Keratinocyte (primary cell): ENCODE data around the gene PCDHGB5. TPM values are rescaled to one million over a fixed set of nuclear protein-coding genes. Genes with fewer than 3 reads are reported as not detected.
A peak's percentile ranks its signal among the peaks of the same experiment; 100 is the strongest.
"Not testable (repeated sequence)": the region's sequence is repeated elsewhere in the genome, so short reads cannot be mapped to it uniquely, and the experiment has no call there.

Experiments
- DNase-seq: peaks from one replicate; pipeline ENCODE4 v3.0.0-alpha.2; 2011; ENCODE audit warnings: low read depth, missing footprints, low spot score
- FAIRE-seq: peaks from 2 replicates; lab custom pipeline; 2011; peaks lifted over from hg19 to GRCh38; lab: Jason Lieb, UNC
- H2AFZ ChIP-seq: 2 replicates; pipeline ENCODE4 v1.6.0; 2012; ENCODE audit warnings: low read length, control low read depth, inconsistent platforms; ENCODE audit not compliant: control insufficient read depth
- H3K27ac ChIP-seq: 2 replicates; pipeline ENCODE4 v1.5.1; 2011; ENCODE audit warnings: low read length; ENCODE audit not compliant: control insufficient read depth, insufficient read depth
- H3K27me3 ChIP-seq: 3 replicates; pipeline ENCODE4 v1.6.0; 2011; ENCODE audit warnings: low read length; ENCODE audit not compliant: control insufficient read depth, insufficient read depth; ENCODE audit errors: extremely low read depth
- H3K36me3 ChIP-seq, 2 experiments: 2 replicates in 1 of 2; 3 replicates in 1 of 2; pipeline ENCODE4 v1.5.1; 2011; ENCODE audit warnings: low read length in 2 of 2, mild to moderate bottlenecking in 1 of 2; ENCODE audit not compliant: control insufficient read depth in 2 of 2, insufficient read depth in 2 of 2; ENCODE audit errors: extremely low read depth in 1 of 2
- H3K4me1 ChIP-seq: 3 replicates; pipeline ENCODE4 v1.5.1; 2011; ENCODE audit warnings: low read length; ENCODE audit not compliant: control insufficient read depth, insufficient read depth; ENCODE audit errors: extremely low read depth
- H3K4me2 ChIP-seq: 3 replicates; pipeline ENCODE4 v1.6.0; 2011; ENCODE audit warnings: low read depth, low read length; ENCODE audit not compliant: control insufficient read depth, insufficient read depth; ENCODE audit errors: extremely low read depth
- H3K4me3 ChIP-seq, 3 experiments: fragments of 200-600 bp in 1 of 3; sonication (generic) in 1 of 3; 2 replicates in 2 of 3; 3 replicates in 1 of 3; pipeline ENCODE4 v1.5.1; 2011 to 2016; ENCODE audit warnings: low read length in 3 of 3, mild to moderate bottlenecking in 3 of 3, control low read depth in 2 of 3, inconsistent platforms in 1 of 3, low read depth in 1 of 3, mixed read lengths in 1 of 3, mixed run types in 1 of 3, moderate library complexity in 1 of 3; ENCODE audit not compliant: control insufficient read depth in 2 of 3, insufficient read depth in 2 of 3; ENCODE audit errors: extremely low read depth in 1 of 3
- H3K79me2 ChIP-seq: 2 replicates; pipeline ENCODE4 v1.6.0; 2012; ENCODE audit warnings: low read length; ENCODE audit not compliant: control insufficient read depth, insufficient read depth
- H3K9ac ChIP-seq: 3 replicates; pipeline ENCODE4 v1.6.0; 2011; ENCODE audit warnings: low read length; ENCODE audit not compliant: control insufficient read depth, insufficient read depth; ENCODE audit errors: extremely low read depth
- H3K9me1 ChIP-seq: 3 replicates; pipeline ENCODE4 v1.6.0; 2011; ENCODE audit warnings: low read length; ENCODE audit not compliant: control insufficient read depth, insufficient read depth; ENCODE audit errors: extremely low read depth
- H3K9me3 ChIP-seq: 2 replicates; pipeline ENCODE4 v1.5.1; 2012; ENCODE audit warnings: low read depth, low read length; ENCODE audit not compliant: control insufficient read depth
- H4K20me1 ChIP-seq: 3 replicates; pipeline ENCODE4 v1.6.0; 2011; ENCODE audit warnings: low read length; ENCODE audit not compliant: control insufficient read depth, insufficient read depth; ENCODE audit errors: extremely low read depth
- CTCF ChIP-seq, 3 experiments: IDR thresholded peaks in 1 of 3; conservative IDR thresholded peaks in 1 of 3; optimal IDR thresholded peaks in 1 of 3; 2 replicates in 2 of 3; 3 replicates in 1 of 3; pipeline versions ENCODE3 to v1.5.1; 2011; ENCODE audit warnings: low read length in 3 of 3, mild to moderate bottlenecking in 3 of 3, moderate library complexity in 2 of 3, control low read depth in 1 of 3, inconsistent platforms in 1 of 3; ENCODE audit not compliant: insufficient read depth in 2 of 3; ENCODE audit errors: extremely low read depth in 1 of 3
- EZH2 ChIP-seq: IDR thresholded peaks from one replicate; pipeline ENCODE4 v1.6.1; 2012; ENCODE audit warnings: inconsistent platforms, mild to moderate bottlenecking, low read length, moderate library complexity
- dilution Hi-C: fragments of 300-500 bp; cut with MboI; formaldehyde crosslinking; loops from one replicate; pipeline ENCODE4 v1.7.0; 2020; ENCODE audit warnings: low sequenced_read_pairs; ENCODE audit not compliant: extremely low pct_ligation_motif_present
- polyA plus RNA-seq, 5 experiments: library from polyadenylated mRNA; depleted of rRNA in 3 of 5; stranded (reverse) in 3 of 5; stranded (forward) in 1 of 5; unstranded in 1 of 5; fragments of >200 nt; gene quantifications; 1 replicate in 1 of 5; 2 replicates in 3 of 5; 3 replicates in 1 of 5; pipeline versions ENCODE4 v1.2.1 to v1.2.3, GENCODE V29; 2011 to 2012; ENCODE audit warnings: missing spikeins in 2 of 5, low read depth in 1 of 5, low replicate concordance in 1 of 5

The PCDHGB5 gene
- polyA plus RNA-seq, 1 donor (not counting 4 experiments of a cell fraction or from before 2014, with no cell fraction given) = 1.8 TPM

GRCh38 chr5:141430332-141431113, 32.8 kb downstream of the PCDHGB5 start, which contains the start of gene PCDHGA12:
Gene PCDHGA12 (plus strand): TSS chr5:141430507. CDS start chr5:141430760, 253 bp downstream.
- Histone ChIP-seq H3K9me3 (peaks cover 26% of the 10 kb centered on the region), H3K4me3 (peak within 1 kb of the TSS; percentile 25 to 60 (median 47)), H4K20me1 (no peaks in the 10 kb centered on the region), H3K4me1 (no peaks in the 10 kb centered on the region), H3K27ac (no peak within 1 kb of the TSS), H3K9ac (peak within 1 kb of the TSS; percentile 36), H3K36me3 (no peaks in the 10 kb centered on the region), H3K79me2 (no peaks in the 10 kb centered on the region), H3K27me3 (peaks cover 16% of the 10 kb centered on the region), H3K9me1 (no peaks in the 10 kb centered on the region), H3K4me2 (peak within 1 kb of the TSS; percentile 80), H2AFZ (peak within 1 kb of the TSS; percentile 61)
- peak; percentile 28 for DNase-seq
- TF ChIP-seq CTCF (optimal IDR thresholded peaks at IDR 0.05 in 1 of 3, IDR thresholded peaks at IDR 0.05 in 1 of 3, conservative IDR thresholded peaks at IDR 0.05 in 1 of 3; ENCODE audit: extremely low read depth in 1 of 3, insufficient read depth in 2 of 3, low read length in 3 of 3) = peak; percentile 58 to 78 (median 69)
- no peak for TF ChIP-seq EZH2
- peak; percentile 13 for FAIRE-seq
- dilution Hi-C loops = no loop called here

- Histone ChIP-seq H2AFZ (no peak overlapping the region), H3K27ac (no peak overlapping the region), H3K79me2 (no peaks in the 10 kb centered on the region), H4K20me1 (no peaks in the 10 kb centered on the region), H3K4me1 (no peaks in the 10 kb centered on the region), H3K9me1 (no peaks in the 10 kb centered on the region), H3K4me3 (peak overlapping the region in 2 of 3 experiments; percentile 25 to 60), H3K9ac (no peak overlapping the region), H3K27me3 (peaks cover 11% of the 10 kb centered on the region), H3K4me2 (peak overlapping the region; percentile 80), H3K9me3 (peaks cover 23% of the 10 kb centered on the region), H3K36me3 (no peaks in the 10 kb centered on the region)
- DNase-seq (no peak), FAIRE-seq (no peak)
- dilution Hi-C loops = no loop called here
- no peak for TF ChIP-seq CTCF (optimal IDR thresholded peaks at IDR 0.05 in 1 of 3, IDR thresholded peaks at IDR 0.05 in 1 of 3, conservative IDR thresholded peaks at IDR 0.05 in 1 of 3; ENCODE audit: extremely low read depth in 1 of 3, insufficient read depth in 2 of 3, low read length in 3 of 3)
- no peak for TF ChIP-seq EZH2
Observed at GRCh38 chr5:141431286-141431685, 33.5 kb downstream of the PCDHGB5 start.

GRCh38 chr5:141432308-141432707, 34.6 kb downstream of the PCDHGB5 start:
- FAIRE-seq, H3K27ac ChIP-seq, H3K79me2 ChIP-seq, H3K4me2 ChIP-seq, dilution Hi-C loops, H3K4me3 ChIP-seq, DNase-seq, H3K9me1 ChIP-seq, H4K20me1 ChIP-seq, H3K4me1 ChIP-seq, H2AFZ ChIP-seq, H3K36me3 ChIP-seq, H3K9ac ChIP-seq: not testable (repeated sequence)
- peaks cover 22% of the 10 kb centered on the region for H3K9me3 ChIP-seq
- H3K27me3 ChIP-seq = peaks cover 11% of the 10 kb centered on the region
